ENCODE measurements around the gene MGMT.

DNA sequence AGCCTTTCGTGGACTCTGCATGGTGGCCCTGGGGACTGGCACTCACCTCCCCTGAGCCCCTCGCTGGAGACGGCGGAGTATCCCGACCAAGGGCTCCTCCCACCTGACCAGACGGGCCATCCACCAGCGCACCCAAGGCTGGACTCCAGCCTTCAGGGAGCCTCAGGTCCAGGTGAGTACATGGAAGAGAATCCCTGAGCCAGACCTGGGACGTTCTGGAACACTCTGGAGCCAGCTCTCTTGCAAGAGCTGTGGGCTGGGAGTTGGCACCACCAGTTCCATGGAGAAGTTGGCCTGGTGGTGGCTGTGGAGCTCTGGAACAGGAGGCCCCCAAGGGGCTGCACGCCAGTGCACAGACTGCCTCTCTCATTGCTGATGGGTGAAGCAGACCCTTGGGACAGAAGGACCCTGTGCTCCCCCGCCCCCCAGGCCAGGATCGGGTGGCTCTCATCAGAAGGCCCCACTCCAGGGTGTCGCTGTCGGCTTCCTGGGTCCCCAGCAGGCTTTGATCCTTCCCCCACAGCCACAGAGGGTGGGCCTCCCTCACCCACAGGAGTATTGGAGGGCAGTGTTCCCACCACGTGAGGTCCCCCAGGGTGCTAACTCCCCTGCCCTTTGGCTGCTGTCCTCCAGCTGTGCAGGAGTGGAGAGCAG lies 307.2 kb downstream of the MGMT start:
- TF ChIP-seq, protein P1, sequence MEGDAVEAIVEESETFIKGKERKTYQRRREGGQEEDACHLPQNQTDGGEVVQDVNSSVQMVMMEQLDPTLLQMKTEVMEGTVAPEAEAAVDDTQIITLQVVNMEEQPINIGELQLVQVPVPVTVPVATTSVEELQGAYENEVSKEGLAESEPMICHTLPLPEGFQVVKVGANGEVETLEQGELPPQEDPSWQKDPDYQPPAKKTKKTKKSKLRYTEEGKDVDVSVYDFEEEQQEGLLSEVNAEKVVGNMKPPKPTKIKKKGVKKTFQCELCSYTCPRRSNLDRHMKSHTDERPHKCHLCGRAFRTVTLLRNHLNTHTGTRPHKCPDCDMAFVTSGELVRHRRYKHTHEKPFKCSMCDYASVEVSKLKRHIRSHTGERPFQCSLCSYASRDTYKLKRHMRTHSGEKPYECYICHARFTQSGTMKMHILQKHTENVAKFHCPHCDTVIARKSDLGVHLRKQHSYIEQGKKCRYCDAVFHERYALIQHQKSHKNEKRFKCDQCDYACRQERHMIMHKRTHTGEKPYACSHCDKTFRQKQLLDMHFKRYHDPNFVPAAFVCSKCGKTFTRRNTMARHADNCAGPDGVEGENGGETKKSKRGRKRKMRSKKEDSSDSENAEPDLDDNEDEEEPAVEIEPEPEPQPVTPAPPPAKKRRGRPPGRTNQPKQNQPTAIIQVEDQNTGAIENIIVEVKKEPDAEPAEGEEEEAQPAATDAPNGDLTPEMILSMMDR (IDR thresholded peaks at IDR 0.05): no peak
- no peak for TF ChIP-seq ZFX (IDR thresholded peaks at IDR 0.05; ENCODE audit: borderline replicate concordance)

Measured in 22Rv1 (cell line).